Psoas muscle (tissue), 8 donors: Measurements from ENCODE around the gene TRIP6. TPM values are rescaled to one million over a fixed set of nuclear protein-coding genes. Genes with fewer than 3 reads are reported as not detected.

Source experiments
- ATAC-seq, 4 donors: fragments of 200-7000 bp; cut with Tn5 transposase; one replicate each; pipeline ENCODE4 v1.9.1; 2020; ENCODE audit warnings: moderate library complexity in 3 of 4, mild to moderate bottlenecking in 2 of 4
- DNase-seq, 2 donors: peaks; one replicate each; pipeline ENCODE4 v3.0.0-alpha.2; 2020
- H3K27ac ChIP-seq: fragments of 200-600 bp; one replicate; pipeline ENCODE4 v1.8.0; 2022
- H3K27me3 ChIP-seq, 3 donors: fragments of 200-600 bp in 1 of 3; one replicate each; pipeline versions ENCODE4 v1.6.1 to v1.8.0; 2013 to 2022; ENCODE audit warnings: low read length in 2 of 3, mild to moderate bottlenecking in 2 of 3, moderate library complexity in 1 of 3; ENCODE audit not compliant: insufficient read depth in 3 of 3
- H3K36me3 ChIP-seq, 2 donors: fragments of 200-600 bp in 1 of 2; one replicate each; pipeline versions ENCODE4 v1.6.1 to v1.8.0; 2013 to 2022; ENCODE audit warnings: low read depth in 1 of 2, mild to moderate bottlenecking in 1 of 2, moderate library complexity in 1 of 2; ENCODE audit not compliant: insufficient read depth in 1 of 2
- H3K4me1 ChIP-seq: fragments of 200-600 bp; one replicate; pipeline ENCODE4 v1.8.0; 2022
- H3K4me3 ChIP-seq: fragments of 200-600 bp; one replicate; pipeline ENCODE4 v1.8.0; 2022; ENCODE audit warnings: mild to moderate bottlenecking
- H3K9me3 ChIP-seq: fragments of 200-600 bp; one replicate; pipeline ENCODE4 v1.8.0; 2022
- CTCF ChIP-seq: fragments of 200-600 bp; IDR thresholded peaks from one replicate; pipeline ENCODE4 v1.8.0; 2022; ENCODE audit warnings: antibody characterized with exemption
- WGBS, 3 donors: extraction: QIAGEN DNeasy Blood & Tissue Kit; methylation state at CpG; one replicate each; pipeline versions ENCODE4 v1.1.6 to v1.1.7; 2013; 5-methylcytosine and 5-hydroxymethylcytosine counted together
- intact Hi-C, 2 donors: fragments of 100-400 bp; cut with DNase I; formaldehyde crosslinking; loops; one replicate each; pipeline versions ENCODE4 v1.11.0 to v1.14.2; 2022
- polyA plus RNA-seq, 3 donors: library from polyadenylated mRNA; stranded (reverse); fragments of 200-250 nt; gene quantifications; one replicate each; pipeline ENCODE4 v1.2.3, GENCODE V29; 2013
- total RNA-seq, 4 donors: library from RNA; stranded (reverse); fragmentation: NEBNext Ultra II Directional in 2 of 4; extraction: Animal tissue kit (Norgen Biotek cat#: 25700) in 2 of 4; gene quantifications; one replicate each; pipeline versions ENCODE4 v1.2.1 to v1.2.4, GENCODE V29; 2021 to 2023
- donor health status: healthy with polysubstance abuse.
- donor health status: DM: no; HTN: no; CAD: no; lungs with moderate emphysema.
- donor health status: Bipolar disorder and iron deficiency.
- donor health status: healthy.
- donor health status: DM: yes; HTN: yes; CAD: no.
- donor health status: DM: no; HTN: no; CAD: no.
- donor health status: DM: no; HTN: no; CAD: no.
- donor health status: DM: yes; HTN: yes; CAD: no.

Gene TRIP6
- total and polyA plus RNA-seq, 7 donors = 4.3 to 8.8 (median 6.2) TPM

GRCh38 chr7:100879685-100880261 is 12.6 kb downstream of the TRIP6 start:
- intact Hi-C loops = loop anchor here in 1 of 2 donors (10.0 kb wide), 1 partner anchor 365 kb away; the partner anchor contains the start of gene FIS1
- TF ChIP-seq CTCF = no peak
- DNase-seq = peak in 1 of 2 donors; percentile 34
- WGBS, 3 donors = 79 to 83% (median 82%) methylated on average over 11 of the region's 11 CpGs
- Histone ChIP-seq H3K27me3 (no peaks in the 10 kb centered on the region), H3K9me3 (no peaks in the 10 kb centered on the region), H3K27ac (no peak overlapping the region), H3K36me3 (peaks cover 13 to 82% of the 10 kb centered on the region in 2 donors), H3K4me3 (no peak overlapping the region), H3K4me1 (peaks cover 37% of the 10 kb centered on the region)
- ATAC-seq = no peak

- DNase-seq (peak in 1 of 2 donors; percentile 28), ATAC-seq (no peak)
- Histone ChIP-seq H3K4me1 (peaks cover 36% of the 10 kb centered on the region), H3K27ac (no peak overlapping the region), H3K27me3 (no peaks in the 10 kb centered on the region), H3K4me3 (no peak overlapping the region), H3K36me3 (peaks cover 13 to 91% of the 10 kb centered on the region in 2 donors), H3K9me3 (no peaks in the 10 kb centered on the region)
- TF ChIP-seq CTCF = no peak
- intact Hi-C loops = loop anchor here in 1 of 2 donors (10.0 kb wide), 1 partner anchor 364 kb away; the partner anchor contains the start of gene FIS1
- WGBS, 3 donors = 87 to 89% (median 88%) methylated on average over 7 of the region's 7 CpGs
These were observed 13.5 kb downstream of the TRIP6 start for GRCh38 chr7:100880645-100881044.

GRCh38 chr7:100881136-100881535 is 13.9 kb downstream of the TRIP6 start:
- no peak for ATAC-seq
- no peaks in the 10 kb centered on the region for H3K9me3 ChIP-seq
- no peaks in the 10 kb centered on the region for H3K27me3 ChIP-seq
- H3K27ac ChIP-seq = no peak overlapping the region
- peaks cover 31% of the 10 kb centered on the region for H3K4me1 ChIP-seq
- intact Hi-C loops = loop anchor here in 1 of 2 donors (10.0 kb wide), 1 partner anchor 364 kb away; the partner anchor contains the start of gene FIS1
- TF ChIP-seq CTCF = no peak
- no peak overlapping the region for H3K4me3 ChIP-seq
- 94 to 96% (median 95%) methylated on average over 16 to 20 of the region's 20 CpGs for WGBS, 3 donors
- peaks cover 15 to 92% of the 10 kb centered on the region in 2 donors for H3K36me3 ChIP-seq
- DNase-seq = peak in 1 of 2 donors; percentile 42

DNA sequence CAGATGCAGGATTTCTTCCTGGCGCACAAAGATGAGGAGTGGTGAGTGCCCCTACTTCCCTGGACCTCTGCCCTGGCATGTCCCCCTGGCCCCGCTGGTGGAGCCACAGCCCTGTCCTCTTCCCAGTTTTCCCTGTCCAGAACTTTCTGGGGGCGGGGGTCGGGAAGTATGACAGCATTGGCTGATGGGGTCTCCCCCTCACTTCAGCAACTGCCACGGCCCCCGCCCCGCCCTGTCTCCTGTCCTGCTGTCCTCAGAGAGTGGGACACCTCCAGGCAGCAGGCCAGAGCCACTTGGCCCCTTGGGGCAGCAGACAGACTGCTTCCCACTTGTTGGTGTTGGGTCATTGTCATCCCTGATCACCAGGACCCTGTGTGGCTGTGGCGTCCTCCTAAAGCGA is 15.0 kb downstream of the TRIP6 start:
- Histone ChIP-seq H3K9me3 (no peaks in the 10 kb centered on the region), H3K4me1 (peaks cover 20% of the 10 kb centered on the region), H3K27me3 (no peaks in the 10 kb centered on the region), H3K27ac (no peak overlapping the region), H3K4me3 (no peak overlapping the region), H3K36me3 (peaks cover 18 to 92% of the 10 kb centered on the region in 2 donors)
- 86 to 91% (median 87%) methylated on average over 9 of the region's 9 CpGs for WGBS, 3 donors
- ATAC-seq (no peak), DNase-seq (peak in 1 of 2 donors; percentile 40)
- intact Hi-C loops = loop anchor here in 1 of 2 donors (10.0 kb wide), 1 partner anchor 363 kb away; the partner anchor contains the start of gene FIS1
- TF ChIP-seq CTCF = no peak
